NK-92 (cell line): ENCODE results near the gene KLHDC2.
"Not testable (repeated sequence)": the region's sequence is repeated elsewhere in the genome, so short reads cannot be mapped to it uniquely, and the experiment has no call there.

ENCODE experiments used
- DNase-seq: peaks from one replicate; lab custom pipeline; 2025; ENCODE audit not compliant: unreplicated experiment; lab: John Stamatoyannopoulos, UW

KLHDC2 gene

GRCh38 chr14:49774106-49774505 lies 6.2 kb downstream of the KLHDC2 start:
- no peak for DNase-seq

DNA sequence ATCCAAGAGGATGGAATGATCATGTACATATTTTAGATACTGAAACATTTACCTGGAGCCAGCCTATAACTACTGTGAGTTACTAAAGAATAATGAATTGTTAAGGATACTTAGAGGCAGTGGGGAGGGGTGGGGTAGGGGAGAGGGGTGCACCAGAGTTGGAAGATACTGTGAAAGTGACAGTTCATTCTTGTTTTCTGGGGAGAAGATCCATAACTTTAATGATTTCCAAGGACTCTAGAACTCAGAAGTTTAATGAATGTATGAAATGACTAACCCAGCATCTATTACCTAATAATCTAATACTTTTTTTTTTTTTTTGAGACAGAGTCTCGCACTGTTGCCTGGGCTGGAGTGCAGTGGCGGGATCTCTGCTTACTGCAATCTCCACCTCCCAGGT lies 10.5 kb downstream of the KLHDC2 start:
- no peak for DNase-seq

DNA sequence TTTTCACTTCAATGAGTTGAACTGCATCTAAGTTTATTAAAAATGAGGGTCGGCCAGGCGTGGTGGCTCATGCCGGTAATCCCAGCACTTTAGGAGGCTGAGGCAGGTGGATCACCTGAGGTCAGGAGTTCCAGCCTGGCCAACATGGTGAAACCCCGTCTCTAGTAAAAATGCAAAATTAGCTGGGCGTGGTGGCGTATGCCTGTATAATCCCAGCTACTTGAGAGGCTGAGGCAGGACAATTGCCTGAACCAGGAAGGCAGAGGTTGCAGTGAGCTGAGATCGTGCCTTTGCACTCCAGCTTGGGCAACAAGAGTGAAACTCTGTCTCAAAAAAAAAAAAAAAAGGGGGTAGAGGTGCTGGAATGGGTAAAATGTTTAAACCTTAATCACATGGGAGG lies 13.1 kb downstream of the KLHDC2 start:
- not testable (repeated sequence) for DNase-seq

GRCh38 chr14:49783394-49784014 lies 15.6 kb downstream of the KLHDC2 start:
- no peak for DNase-seq

- DNase-seq, result no peak
Observed at GRCh38 chr14:49786315-49786714, 18.4 kb downstream of the KLHDC2 start.

DNA sequence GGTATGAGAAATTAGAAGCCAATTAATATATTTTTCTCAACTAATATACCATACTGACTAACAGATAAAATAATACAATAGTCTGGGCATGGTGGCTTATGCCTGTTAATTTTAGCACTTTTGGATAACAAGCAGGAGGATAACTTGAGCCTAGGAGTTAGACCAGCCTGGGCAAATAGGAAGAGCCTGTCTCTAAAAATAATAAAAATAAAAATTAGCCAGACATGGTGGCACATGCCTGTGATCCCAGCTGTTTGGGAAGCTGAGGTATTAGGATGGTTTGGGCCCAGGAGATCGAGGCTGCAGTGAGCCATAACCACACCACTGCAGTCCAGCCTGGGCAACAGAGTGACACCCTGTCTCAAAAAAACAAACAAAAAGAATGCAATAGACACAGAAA lies 24.7 kb downstream of the KLHDC2 start:
- no peak for DNase-seq

DNA sequence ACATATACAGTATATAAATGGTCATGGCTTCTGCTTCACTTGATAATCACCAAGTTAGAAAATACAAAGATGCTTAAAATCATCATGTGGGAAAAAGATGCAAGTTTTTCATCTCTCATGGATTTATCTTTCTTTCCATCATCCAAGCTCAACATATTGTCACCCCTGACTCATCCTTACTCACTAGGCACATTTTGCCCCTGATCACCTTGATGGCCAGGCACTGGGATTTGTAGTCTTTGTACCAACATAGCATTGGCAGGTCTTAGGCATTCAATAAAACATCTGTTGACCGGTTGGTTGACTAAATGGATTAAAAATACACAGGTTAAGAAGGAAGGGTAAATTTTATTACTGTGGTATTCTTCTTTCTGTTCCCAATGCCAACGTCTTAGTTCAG lies 28.1 kb downstream of the KLHDC2 start:
- no peak for DNase-seq

GRCh38 chr14:49808780-49809179 lies 40.8 kb downstream of the KLHDC2 start:
- no peak for DNase-seq

GRCh38 chr14:49816118-49816517 lies 48.2 kb downstream of the KLHDC2 start:
- DNase-seq, result not testable (repeated sequence)

- DNase-seq, result no peak
Observed at GRCh38 chr14:49816844-49817243, 48.9 kb downstream of the KLHDC2 start.

DNA sequence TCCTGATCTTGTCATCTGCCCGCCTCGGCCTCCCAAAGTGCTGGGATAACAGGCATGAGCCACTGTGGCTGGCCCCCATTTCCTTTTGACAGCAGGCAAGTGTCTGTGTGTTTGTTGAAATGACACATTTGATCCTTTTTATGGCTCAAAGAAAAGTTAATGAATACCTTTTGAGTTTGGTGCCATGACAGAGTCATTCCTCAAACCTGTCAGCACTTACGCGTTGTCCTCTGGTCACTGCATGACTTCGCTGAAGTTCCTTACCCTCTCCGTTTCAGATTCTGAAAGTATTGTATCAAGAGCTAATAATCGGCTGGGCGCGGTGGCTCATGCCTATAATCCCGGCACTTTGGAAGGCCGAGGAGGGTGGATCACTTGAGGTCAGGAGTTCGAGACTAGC lies 52.2 kb downstream of the KLHDC2 start:
- no peak for DNase-seq

- DNase-seq, result no peak
Observed at GRCh38 chr14:49828640-49829039, 60.7 kb downstream of the KLHDC2 start.
